PFSK-1 (cell line): ENCODE results near the gene PKP2.

Experiments used
- FOXP2 ChIP-seq: optimal IDR thresholded peaks from 2 replicates; pipeline ENCODE3; 2011; ENCODE audit warnings: borderline replicate concordance, control low read depth, inconsistent platforms; ENCODE audit not compliant: insufficient read depth; ENCODE audit errors: extremely low read length, extremely low read depth
- POLR2AphosphoS5 ChIP-seq: IDR thresholded peaks from 2 replicates; pipeline ENCODE4 v1.6.1; 2012; ENCODE audit warnings: low read depth, mild to moderate bottlenecking, control low read depth, low read length, moderate library complexity
- SIN3A ChIP-seq: IDR thresholded peaks from 2 replicates; pipeline ENCODE4 v1.6.1; 2012; ENCODE audit warnings: mild to moderate bottlenecking, low read length, moderate library complexity, borderline replicate concordance; ENCODE audit not compliant: insufficient read depth
- TAF1 ChIP-seq: IDR thresholded peaks from 2 replicates; pipeline ENCODE4 v1.6.1; 2012; ENCODE audit warnings: low read length, control low read depth, borderline replicate concordance; ENCODE audit not compliant: insufficient read depth
- TF ChIP-seq, protein P1 (sequence below), 2 experiments: IDR thresholded peaks; 2 replicates each; pipeline versions ENCODE4 v1.6.1 to v1.8.0; 2011 to 2012; ENCODE audit warnings: low read depth in 2 of 2, low read length in 2 of 2, control low read depth in 1 of 2, inconsistent platforms in 1 of 2, mild to moderate bottlenecking in 1 of 2, moderate library complexity in 1 of 2; ENCODE audit not compliant: insufficient read depth in 1 of 2

Gene PKP2

DNA sequence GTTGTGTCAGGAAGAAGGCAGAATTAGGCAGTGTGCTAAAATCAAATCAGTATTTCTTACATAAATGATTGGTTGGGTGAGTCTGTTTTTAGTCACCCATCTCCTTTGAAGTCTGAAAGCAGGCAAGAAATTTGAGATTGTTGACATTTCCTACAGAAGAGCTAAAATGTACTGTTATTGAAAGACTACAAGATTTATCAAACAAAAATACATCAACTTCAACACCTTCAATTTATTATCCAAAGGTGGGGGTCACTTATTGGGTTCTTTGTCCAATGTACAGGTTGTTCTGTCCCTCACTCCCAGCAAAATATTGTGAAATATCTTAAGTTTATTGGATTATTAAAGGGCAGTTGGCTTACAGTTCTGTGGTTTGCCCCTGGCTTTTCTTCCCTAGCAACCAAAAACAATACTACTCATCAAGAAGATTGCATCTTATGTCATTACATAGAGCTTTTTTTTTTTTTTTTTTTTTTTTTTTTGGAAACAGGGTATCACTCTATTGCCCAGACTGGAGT lies 20.6 kb upstream of the PKP2 start:
- TF ChIP-seq POLR2AphosphoS5: no peak
- TF ChIP-seq, protein P1, sequence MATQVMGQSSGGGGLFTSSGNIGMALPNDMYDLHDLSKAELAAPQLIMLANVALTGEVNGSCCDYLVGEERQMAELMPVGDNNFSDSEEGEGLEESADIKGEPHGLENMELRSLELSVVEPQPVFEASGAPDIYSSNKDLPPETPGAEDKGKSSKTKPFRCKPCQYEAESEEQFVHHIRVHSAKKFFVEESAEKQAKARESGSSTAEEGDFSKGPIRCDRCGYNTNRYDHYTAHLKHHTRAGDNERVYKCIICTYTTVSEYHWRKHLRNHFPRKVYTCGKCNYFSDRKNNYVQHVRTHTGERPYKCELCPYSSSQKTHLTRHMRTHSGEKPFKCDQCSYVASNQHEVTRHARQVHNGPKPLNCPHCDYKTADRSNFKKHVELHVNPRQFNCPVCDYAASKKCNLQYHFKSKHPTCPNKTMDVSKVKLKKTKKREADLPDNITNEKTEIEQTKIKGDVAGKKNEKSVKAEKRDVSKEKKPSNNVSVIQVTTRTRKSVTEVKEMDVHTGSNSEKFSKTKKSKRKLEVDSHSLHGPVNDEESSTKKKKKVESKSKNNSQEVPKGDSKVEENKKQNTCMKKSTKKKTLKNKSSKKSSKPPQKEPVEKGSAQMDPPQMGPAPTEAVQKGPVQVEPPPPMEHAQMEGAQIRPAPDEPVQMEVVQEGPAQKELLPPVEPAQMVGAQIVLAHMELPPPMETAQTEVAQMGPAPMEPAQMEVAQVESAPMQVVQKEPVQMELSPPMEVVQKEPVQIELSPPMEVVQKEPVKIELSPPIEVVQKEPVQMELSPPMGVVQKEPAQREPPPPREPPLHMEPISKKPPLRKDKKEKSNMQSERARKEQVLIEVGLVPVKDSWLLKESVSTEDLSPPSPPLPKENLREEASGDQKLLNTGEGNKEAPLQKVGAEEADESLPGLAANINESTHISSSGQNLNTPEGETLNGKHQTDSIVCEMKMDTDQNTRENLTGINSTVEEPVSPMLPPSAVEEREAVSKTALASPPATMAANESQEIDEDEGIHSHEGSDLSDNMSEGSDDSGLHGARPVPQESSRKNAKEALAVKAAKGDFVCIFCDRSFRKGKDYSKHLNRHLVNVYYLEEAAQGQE (IDR thresholded peaks at IDR 0.05; ENCODE audit: insufficient read depth in 1 of 2, low read depth in 2 of 2, low read length in 2 of 2): no peak
- no peak for TF ChIP-seq SIN3A
- no peak for TF ChIP-seq FOXP2
- no peak for TF ChIP-seq TAF1

- TF ChIP-seq FOXP2 (no peak), POLR2AphosphoS5 (no peak), SIN3A (no peak), TAF1 (no peak)
- TF ChIP-seq, protein P1 (IDR thresholded peaks at IDR 0.05; ENCODE audit: insufficient read depth in 1 of 2, low read depth in 2 of 2, low read length in 2 of 2): no peak
These were observed 11.4 kb upstream of the PKP2 start for GRCh38 chr12:32907898-32908476.

DNA sequence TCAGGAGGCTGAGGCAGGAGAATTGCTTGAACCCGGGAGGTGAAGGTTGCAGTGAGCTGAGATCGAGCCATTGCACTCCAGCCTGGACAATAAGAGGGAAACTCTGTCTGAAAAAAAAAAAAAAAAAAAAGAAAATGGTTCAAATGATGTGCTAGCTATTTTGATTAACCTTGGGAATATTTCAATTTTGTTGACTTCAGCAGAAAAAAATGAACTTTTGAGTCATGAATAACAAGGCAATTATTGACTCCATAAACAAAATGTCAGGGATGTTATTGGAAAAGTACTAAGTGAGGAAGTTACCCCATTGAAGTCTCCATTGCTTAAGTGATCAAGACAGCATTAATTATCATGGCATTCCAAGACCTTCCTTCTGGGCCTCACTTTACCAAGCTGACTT lies 10.6 kb upstream of the PKP2 start:
- TF ChIP-seq, protein P1 (IDR thresholded peaks at IDR 0.05; ENCODE audit: insufficient read depth in 1 of 2, low read depth in 2 of 2, low read length in 2 of 2): no peak
- TF ChIP-seq POLR2AphosphoS5 (no peak), TAF1 (no peak), SIN3A (no peak), FOXP2 (no peak)

DNA sequence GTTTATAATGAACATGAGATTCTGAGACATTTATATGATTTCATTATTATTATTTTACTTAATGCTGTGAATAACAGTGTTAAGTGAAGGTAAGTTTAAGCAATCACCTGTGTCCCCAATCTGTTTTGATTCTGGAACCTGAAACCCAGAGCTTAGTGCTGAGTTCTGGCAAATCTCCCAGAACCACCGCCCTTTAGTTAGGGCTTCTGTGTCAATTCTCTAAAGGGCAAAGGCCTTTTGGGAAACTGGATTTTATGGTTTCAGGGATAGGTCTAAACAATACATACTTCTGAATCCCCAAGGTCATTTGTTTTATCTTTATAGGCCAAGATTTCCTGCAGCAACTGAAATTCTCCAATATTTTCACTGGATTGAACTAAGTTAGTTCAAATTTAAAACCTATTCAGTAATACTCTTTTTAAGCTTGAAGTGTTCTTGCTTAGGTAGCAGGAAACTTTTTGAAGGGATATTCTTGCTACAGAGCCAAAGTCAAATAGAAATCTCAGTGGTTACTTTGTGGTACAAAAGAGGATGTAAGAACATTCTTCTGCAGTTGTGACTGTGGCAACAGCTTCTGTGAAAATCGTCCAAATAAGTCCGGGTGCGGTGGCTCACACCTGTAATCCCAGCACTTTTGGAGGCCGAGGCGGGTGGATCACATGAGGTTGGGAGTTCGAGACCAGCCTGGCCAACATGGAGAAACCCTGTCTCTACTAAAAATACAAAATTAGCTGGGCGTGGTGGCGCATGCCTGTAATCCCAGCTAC lies 10.0 kb upstream of the PKP2 start:
- TF ChIP-seq POLR2AphosphoS5 (no peak), TAF1 (no peak), FOXP2 (no peak), SIN3A (no peak)
- TF ChIP-seq, protein P1 (IDR thresholded peaks at IDR 0.05; ENCODE audit: insufficient read depth in 1 of 2, low read depth in 2 of 2, low read length in 2 of 2): no peak
